ENCODE measurements around the gene ZSWIM8.
A peak's percentile ranks its signal among the peaks of the same experiment; 100 is the strongest.
"Not testable (repeated sequence)": the region's sequence is repeated elsewhere in the genome, so short reads cannot be mapped to it uniquely, and the experiment has no call there.

ZSWIM8 gene

DNA sequence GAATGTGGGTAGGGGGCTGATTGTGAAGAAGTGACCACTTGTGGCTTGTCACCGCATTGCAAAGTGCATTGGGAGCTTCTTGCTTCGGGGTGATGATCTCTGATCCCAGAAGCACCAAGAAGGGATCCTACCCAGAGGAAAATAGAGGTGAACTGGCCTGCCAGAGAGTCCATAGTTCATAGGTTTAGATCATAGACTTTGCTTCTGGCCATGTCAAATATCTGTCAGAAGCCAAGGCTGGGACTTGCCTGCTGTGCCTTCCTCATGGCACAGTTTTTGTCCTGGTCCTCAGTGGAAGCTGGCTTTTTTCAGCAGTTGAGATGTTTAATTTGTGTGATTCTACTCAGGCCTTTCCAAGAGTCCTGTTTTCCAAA lies 1.1 kb downstream of the ZSWIM8 start:
- Histone ChIP-seq H3K27ac (ENCODE audit: low read depth, low read length) (no peak overlapping the region), H3K36me3 (ENCODE audit: control insufficient read depth, insufficient read depth, low read length) (peaks cover 24% of the 10 kb centered on the region), H3K27me3 (ENCODE audit: control insufficient read depth, insufficient read depth, low read length) (no peaks in the 10 kb centered on the region), H3K4me1 (ENCODE audit: control insufficient read depth, insufficient read depth, low read length) (peaks cover 10% of the 10 kb centered on the region), H3K9me3 (ENCODE audit: control insufficient read depth, insufficient read depth, low read length) (no peaks in the 10 kb centered on the region), H3K4me3 (ENCODE audit: low read depth, low read length) (peak overlapping the region; percentile 85), H3K9ac (ENCODE audit: low read depth, low read length) (no peak overlapping the region)

GRCh38 chr10:73787031-73787800 lies 1.8 kb downstream of the ZSWIM8 start:
- peaks cover 32% of the 10 kb centered on the region for H3K36me3 ChIP-seq (ENCODE audit: control insufficient read depth, insufficient read depth, low read length)
- not testable (repeated sequence) for H3K27ac ChIP-seq (ENCODE audit: low read depth, low read length); H3K27me3 ChIP-seq (ENCODE audit: control insufficient read depth, insufficient read depth, low read length); H3K9me3 ChIP-seq (ENCODE audit: control insufficient read depth, insufficient read depth, low read length); H3K4me3 ChIP-seq (ENCODE audit: low read depth, low read length); H3K4me1 ChIP-seq (ENCODE audit: control insufficient read depth, insufficient read depth, low read length); H3K9ac ChIP-seq (ENCODE audit: low read depth, low read length)

DNA sequence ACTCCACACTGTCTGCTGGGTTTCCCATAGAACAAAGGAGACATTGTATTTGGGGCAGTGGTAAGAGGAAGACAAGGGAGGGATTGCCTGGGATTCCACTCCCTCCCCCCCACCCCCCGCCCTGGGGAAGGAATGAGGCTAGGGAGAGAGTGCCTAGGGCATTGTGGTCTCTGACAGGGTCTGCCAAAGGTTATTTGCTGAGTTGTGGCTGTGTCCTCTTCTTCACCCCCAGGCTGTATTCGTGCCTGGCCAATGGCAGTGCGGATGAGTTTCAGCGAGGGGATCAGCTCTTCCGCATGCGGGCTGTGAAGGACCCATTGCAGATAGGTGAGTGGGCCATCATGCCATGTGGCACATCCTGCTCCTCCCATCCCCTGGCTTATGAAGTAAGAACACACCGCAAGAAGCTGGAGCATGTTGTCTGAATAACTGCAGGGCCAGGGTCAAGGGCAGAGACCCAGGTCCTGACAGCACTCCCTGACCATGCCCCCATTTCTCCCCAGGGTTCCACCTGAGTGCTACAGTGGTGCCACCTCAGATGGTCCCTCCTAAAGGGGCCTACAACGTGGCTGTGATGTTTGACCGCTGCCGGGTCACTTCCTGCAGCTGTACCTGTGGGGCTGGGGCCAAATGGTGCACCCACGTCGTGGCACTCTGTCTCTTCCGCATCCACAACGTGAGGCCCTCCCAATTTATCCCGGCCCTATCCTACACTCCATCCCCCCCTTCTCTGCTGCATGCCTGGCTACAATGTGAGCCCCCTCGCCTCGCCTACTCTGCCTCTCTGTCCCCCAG lies 3.7 kb downstream of the ZSWIM8 start:
- Histone ChIP-seq H3K36me3 (ENCODE audit: control insufficient read depth, insufficient read depth, low read length) (peaks cover 47% of the 10 kb centered on the region), H3K27ac (ENCODE audit: low read depth, low read length) (no peak overlapping the region), H3K9ac (ENCODE audit: low read depth, low read length) (no peak overlapping the region), H3K4me3 (ENCODE audit: low read depth, low read length) (no peak overlapping the region), H3K9me3 (ENCODE audit: control insufficient read depth, insufficient read depth, low read length) (no peaks in the 10 kb centered on the region), H3K4me1 (ENCODE audit: control insufficient read depth, insufficient read depth, low read length) (peaks cover 4% of the 10 kb centered on the region), H3K27me3 (ENCODE audit: control insufficient read depth, insufficient read depth, low read length) (no peaks in the 10 kb centered on the region)

DNA sequence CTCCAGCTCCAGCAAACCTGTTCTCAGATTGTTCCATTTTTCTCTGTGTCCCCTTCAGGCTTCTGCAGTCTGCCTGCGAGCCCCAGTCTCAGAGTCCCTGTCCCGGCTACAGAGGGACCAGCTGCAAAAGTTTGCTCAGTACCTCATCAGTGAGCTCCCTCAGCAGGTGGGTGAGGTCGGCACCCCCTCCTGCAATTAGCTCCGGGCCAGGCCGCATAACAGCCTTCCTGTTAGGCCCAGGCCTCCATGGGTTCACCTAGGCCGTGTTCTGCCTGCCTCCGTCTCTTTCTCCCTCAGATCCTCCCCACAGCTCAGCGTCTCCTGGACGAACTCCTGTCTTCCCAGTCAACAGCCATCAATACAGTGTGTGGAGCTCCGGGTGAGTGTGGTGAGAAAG lies 4.3 kb downstream of the ZSWIM8 start:
- H3K27ac ChIP-seq (ENCODE audit: low read depth, low read length), result no peak overlapping the region
- H3K36me3 ChIP-seq (ENCODE audit: control insufficient read depth, insufficient read depth, low read length), result peaks cover 53% of the 10 kb centered on the region
- no peak overlapping the region for H3K4me3 ChIP-seq (ENCODE audit: low read depth, low read length)
- H3K9me3 ChIP-seq (ENCODE audit: control insufficient read depth, insufficient read depth, low read length), result no peaks in the 10 kb centered on the region
- no peak overlapping the region for H3K9ac ChIP-seq (ENCODE audit: low read depth, low read length)
- H3K27me3 ChIP-seq (ENCODE audit: control insufficient read depth, insufficient read depth, low read length), result no peaks in the 10 kb centered on the region
- H3K4me1 ChIP-seq (ENCODE audit: control insufficient read depth, insufficient read depth, low read length), result peaks cover 4% of the 10 kb centered on the region

DNA sequence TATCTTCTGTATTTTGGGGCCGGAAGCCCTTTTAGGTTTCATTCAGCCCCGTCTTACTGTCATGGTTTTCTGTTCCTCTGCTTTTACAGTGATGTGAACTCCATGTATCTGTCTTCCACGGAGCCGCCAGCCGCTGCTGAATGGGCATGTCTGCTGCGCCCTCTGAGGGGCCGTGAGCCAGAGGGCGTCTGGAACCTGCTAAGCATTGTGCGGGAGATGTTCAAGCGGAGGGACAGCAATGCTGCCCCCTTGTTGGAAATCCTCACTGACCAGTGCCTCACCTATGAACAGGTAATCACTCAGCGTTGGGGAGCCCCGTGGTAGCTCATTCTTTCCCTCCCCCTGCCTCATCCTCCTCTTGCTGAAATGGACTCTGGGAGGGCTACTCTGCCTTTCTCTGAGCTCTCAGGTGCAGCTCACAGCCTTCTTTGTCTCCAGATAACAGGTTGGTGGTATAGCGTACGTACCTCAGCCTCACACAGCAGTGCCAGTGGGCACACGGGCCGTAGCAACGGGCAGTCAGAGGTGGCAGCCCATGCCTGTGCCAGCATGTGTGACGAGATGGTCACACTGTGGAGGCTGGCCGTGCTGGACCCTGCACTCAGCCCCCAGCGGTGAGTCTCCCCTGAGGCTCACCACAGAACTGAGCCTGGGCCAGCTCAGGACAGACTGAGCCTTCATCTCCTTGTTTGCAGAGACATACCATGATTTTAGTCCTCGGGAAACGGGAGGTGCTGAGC lies 5.7 kb downstream of the ZSWIM8 start:
- H3K9me3 ChIP-seq (ENCODE audit: control insufficient read depth, insufficient read depth, low read length), result no peaks in the 10 kb centered on the region
- peaks cover 4% of the 10 kb centered on the region for H3K4me1 ChIP-seq (ENCODE audit: control insufficient read depth, insufficient read depth, low read length)
- H3K4me3 ChIP-seq (ENCODE audit: low read depth, low read length), result no peak overlapping the region
- no peaks in the 10 kb centered on the region for H3K27me3 ChIP-seq (ENCODE audit: control insufficient read depth, insufficient read depth, low read length)
- peaks cover 61% of the 10 kb centered on the region for H3K36me3 ChIP-seq (ENCODE audit: control insufficient read depth, insufficient read depth, low read length)
- no peak overlapping the region for H3K9ac ChIP-seq (ENCODE audit: low read depth, low read length)
- H3K27ac ChIP-seq (ENCODE audit: low read depth, low read length), result no peak overlapping the region

GRCh38 chr10:73791871-73792400 lies 6.5 kb downstream of the ZSWIM8 start:
- no peaks in the 10 kb centered on the region for H3K4me1 ChIP-seq (ENCODE audit: control insufficient read depth, insufficient read depth, low read length)
- no peak overlapping the region for H3K9ac ChIP-seq (ENCODE audit: low read depth, low read length)
- H3K36me3 ChIP-seq (ENCODE audit: control insufficient read depth, insufficient read depth, low read length), result peaks cover 68% of the 10 kb centered on the region

GRCh38 chr10:73793456-73793855 lies 8.1 kb downstream of the ZSWIM8 start:
- Histone ChIP-seq H3K27ac (ENCODE audit: low read depth, low read length) (no peak overlapping the region), H3K4me3 (ENCODE audit: low read depth, low read length) (no peak overlapping the region), H3K4me1 (ENCODE audit: control insufficient read depth, insufficient read depth, low read length) (no peaks in the 10 kb centered on the region), H3K27me3 (ENCODE audit: control insufficient read depth, insufficient read depth, low read length) (no peaks in the 10 kb centered on the region), H3K9ac (ENCODE audit: low read depth, low read length) (no peak overlapping the region), H3K9me3 (ENCODE audit: control insufficient read depth, insufficient read depth, low read length) (no peaks in the 10 kb centered on the region), H3K36me3 (ENCODE audit: control insufficient read depth, insufficient read depth, low read length) (peaks cover 82% of the 10 kb centered on the region)

More at GRCh38 chr10:73791871-73792400, 6.5 kb downstream of the ZSWIM8 start:
- H3K27ac ChIP-seq (ENCODE audit: low read depth, low read length), result no peak overlapping the region
- no peaks in the 10 kb centered on the region for H3K27me3 ChIP-seq (ENCODE audit: control insufficient read depth, insufficient read depth, low read length)
- no peaks in the 10 kb centered on the region for H3K9me3 ChIP-seq (ENCODE audit: control insufficient read depth, insufficient read depth, low read length)
- H3K4me3 ChIP-seq (ENCODE audit: low read depth, low read length), result no peak overlapping the region

DNA sequence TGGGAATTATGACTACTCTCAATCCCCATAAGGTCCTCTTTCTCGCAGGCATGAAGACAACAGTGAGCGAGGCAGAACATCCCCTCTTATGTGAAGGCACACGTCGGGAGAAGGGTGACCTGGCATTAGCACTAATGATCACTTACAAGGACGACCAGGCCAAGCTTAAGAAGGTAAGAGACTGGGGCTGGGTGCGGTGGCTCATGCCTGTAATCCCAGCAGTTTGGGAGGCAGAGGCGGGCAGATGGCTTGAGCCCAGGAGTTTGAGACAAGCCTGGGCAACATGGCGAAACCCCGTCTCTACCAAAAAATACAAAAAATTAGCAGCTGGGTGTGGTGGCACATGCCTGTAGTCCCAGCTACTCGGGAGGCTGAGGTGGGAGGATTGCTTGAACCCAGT lies 10.1 kb downstream of the ZSWIM8 start:
- H3K9me3 ChIP-seq (ENCODE audit: control insufficient read depth, insufficient read depth, low read length); H3K9ac ChIP-seq (ENCODE audit: low read depth, low read length); H3K4me1 ChIP-seq (ENCODE audit: control insufficient read depth, insufficient read depth, low read length); H3K4me3 ChIP-seq (ENCODE audit: low read depth, low read length); H3K27me3 ChIP-seq (ENCODE audit: control insufficient read depth, insufficient read depth, low read length); H3K27ac ChIP-seq (ENCODE audit: low read depth, low read length): not testable (repeated sequence)
- H3K36me3 ChIP-seq (ENCODE audit: control insufficient read depth, insufficient read depth, low read length), result peaks cover 84% of the 10 kb centered on the region

DNA sequence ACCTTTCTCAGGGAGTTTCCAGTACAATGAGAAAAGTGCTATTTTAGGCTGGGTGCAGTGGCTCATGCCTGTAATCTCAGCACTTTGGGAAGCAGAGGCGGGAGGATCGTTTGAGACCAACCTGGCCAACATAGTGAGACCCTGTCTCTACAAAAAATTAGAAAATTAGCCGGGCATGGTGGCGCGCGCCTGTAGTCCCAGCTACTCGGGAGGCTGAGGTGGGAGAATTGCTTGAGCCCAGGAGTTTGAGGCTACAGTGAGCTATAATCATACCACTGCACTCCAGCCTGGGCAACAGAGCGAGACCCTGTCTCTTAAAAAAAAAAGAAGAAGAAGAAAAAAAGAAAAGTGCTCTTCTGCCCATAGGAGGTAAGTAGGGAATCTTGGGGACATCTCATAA lies 10.6 kb downstream of the ZSWIM8 start:
- H3K36me3 ChIP-seq (ENCODE audit: control insufficient read depth, insufficient read depth, low read length), result peaks cover 82% of the 10 kb centered on the region
- H3K27me3 ChIP-seq (ENCODE audit: control insufficient read depth, insufficient read depth, low read length); H3K9ac ChIP-seq (ENCODE audit: low read depth, low read length); H3K4me1 ChIP-seq (ENCODE audit: control insufficient read depth, insufficient read depth, low read length); H3K27ac ChIP-seq (ENCODE audit: low read depth, low read length); H3K4me3 ChIP-seq (ENCODE audit: low read depth, low read length); H3K9me3 ChIP-seq (ENCODE audit: control insufficient read depth, insufficient read depth, low read length): not testable (repeated sequence)

GRCh38 chr10:73796766-73797165 lies 11.4 kb downstream of the ZSWIM8 start:
- H3K27me3 ChIP-seq (ENCODE audit: control insufficient read depth, insufficient read depth, low read length), result no peaks in the 10 kb centered on the region

More at GRCh38 chr10:73796766-73797165, 11.4 kb downstream of the ZSWIM8 start:
- Histone ChIP-seq H3K4me3 (ENCODE audit: low read depth, low read length) (no peak overlapping the region), H3K9me3 (ENCODE audit: control insufficient read depth, insufficient read depth, low read length) (no peaks in the 10 kb centered on the region), H3K27ac (ENCODE audit: low read depth, low read length) (no peak overlapping the region), H3K9ac (ENCODE audit: low read depth, low read length) (no peak overlapping the region), H3K36me3 (ENCODE audit: control insufficient read depth, insufficient read depth, low read length) (peaks cover 82% of the 10 kb centered on the region), H3K4me1 (ENCODE audit: control insufficient read depth, insufficient read depth, low read length) (no peaks in the 10 kb centered on the region)
